H1 (cell line): ENCODE data around the gene DYNC1H1. TPM values are rescaled to one million over a fixed set of nuclear protein-coding genes. Genes with fewer than 3 reads are reported as not detected.

Experiments used
- RXRA ChIP-seq: IDR thresholded peaks from 2 replicates; pipeline ENCODE4 v1.6.1; 2011; ENCODE audit warnings: low read depth, mild to moderate bottlenecking, low read length, moderate library complexity; ENCODE audit not compliant: insufficient read depth
- polyA plus RNA-seq, 7 experiments: library from polyadenylated mRNA; depleted of rRNA in 3 of 7; stranded (reverse) in 5 of 7; unstranded in 2 of 7; fragments of >200 nt in 5 of 7; fragments of 200-250 nt in 2 of 7; gene quantifications; 1 replicate in 5 of 7; 2 replicates in 1 of 7; 4 replicates in 1 of 7; pipeline versions ENCODE4 v1.2.1 to v1.2.3, GENCODE V29; 2011 to 2013; ENCODE audit warnings: missing spikeins in 2 of 7, mixed read lengths in 2 of 7
- total RNA-seq: library from RNA; stranded (reverse); fragmentation: NEBNext Ultra II Directional; extraction: Animal tissue kit (Norgen Biotek cat#: 25700); gene quantifications from 2 replicates; pipeline ENCODE4 v1.2.1, GENCODE V29; 2021

Gene DYNC1H1
- total and polyA plus RNA-seq, 2 of the 8 experiments (the other 6 are each of a cell fraction or from before 2014, with no cell fraction given): 238 to 387 TPM

DNA sequence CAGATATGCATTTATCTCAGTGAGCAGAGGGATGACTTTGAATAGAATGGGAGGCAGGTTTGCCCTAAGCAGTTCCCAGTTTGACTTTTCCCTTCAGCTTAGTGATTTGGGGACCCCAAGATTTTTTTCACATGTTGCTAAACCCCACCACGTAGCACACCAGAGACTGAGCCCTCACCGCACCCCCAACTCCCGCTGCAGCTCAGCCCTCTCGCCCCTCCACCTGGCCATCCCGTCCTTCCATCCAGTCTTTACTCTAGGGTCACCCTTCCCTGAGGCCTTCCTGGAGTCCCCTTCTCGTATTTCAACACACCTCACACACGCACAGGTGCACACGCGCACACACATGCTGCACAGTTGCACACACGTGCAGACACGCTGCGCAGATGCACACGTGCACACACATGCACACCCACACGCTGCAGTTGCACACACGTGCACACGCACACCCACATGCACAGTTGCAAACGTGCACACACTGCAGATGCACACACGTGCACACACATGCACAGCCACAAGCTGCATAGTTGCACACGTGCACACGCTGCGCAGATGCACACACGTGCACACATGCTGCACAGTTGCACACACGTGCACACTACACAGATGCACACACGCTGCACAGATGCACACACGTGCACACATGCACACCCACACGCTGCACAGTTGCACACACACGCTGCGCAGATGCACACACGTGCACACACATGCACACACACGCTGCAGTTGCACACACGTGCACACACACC lies 92.5 kb downstream of the DYNC1H1 start (continued):
- TF ChIP-seq RXRA: no peak
